ENCODE measurements around the gene GSN.

The GSN gene

DNA sequence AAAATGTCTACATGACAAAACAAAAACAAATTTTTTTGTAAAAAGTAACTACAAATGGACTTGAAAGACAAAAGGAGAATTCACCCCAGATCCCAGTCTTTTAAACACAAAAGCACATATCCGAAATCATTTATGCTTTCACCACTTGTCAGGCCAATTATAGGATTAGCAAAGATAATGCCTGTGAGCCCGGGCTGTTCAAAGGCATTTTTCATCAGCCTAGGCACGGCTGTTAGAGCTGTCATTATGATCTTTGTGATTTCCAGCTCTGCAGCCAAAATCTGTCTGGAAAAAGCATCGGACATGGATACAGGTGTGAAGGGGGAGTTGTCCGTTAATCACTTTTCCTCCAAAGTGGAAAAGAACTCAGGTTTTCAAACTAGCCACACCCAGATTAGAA, 42.7 kb upstream of the GSN start:
- H3K4me3 ChIP-seq (ENCODE audit: low read depth, low read length) = no peak overlapping the region
- TF ChIP-seq, protein P1, sequence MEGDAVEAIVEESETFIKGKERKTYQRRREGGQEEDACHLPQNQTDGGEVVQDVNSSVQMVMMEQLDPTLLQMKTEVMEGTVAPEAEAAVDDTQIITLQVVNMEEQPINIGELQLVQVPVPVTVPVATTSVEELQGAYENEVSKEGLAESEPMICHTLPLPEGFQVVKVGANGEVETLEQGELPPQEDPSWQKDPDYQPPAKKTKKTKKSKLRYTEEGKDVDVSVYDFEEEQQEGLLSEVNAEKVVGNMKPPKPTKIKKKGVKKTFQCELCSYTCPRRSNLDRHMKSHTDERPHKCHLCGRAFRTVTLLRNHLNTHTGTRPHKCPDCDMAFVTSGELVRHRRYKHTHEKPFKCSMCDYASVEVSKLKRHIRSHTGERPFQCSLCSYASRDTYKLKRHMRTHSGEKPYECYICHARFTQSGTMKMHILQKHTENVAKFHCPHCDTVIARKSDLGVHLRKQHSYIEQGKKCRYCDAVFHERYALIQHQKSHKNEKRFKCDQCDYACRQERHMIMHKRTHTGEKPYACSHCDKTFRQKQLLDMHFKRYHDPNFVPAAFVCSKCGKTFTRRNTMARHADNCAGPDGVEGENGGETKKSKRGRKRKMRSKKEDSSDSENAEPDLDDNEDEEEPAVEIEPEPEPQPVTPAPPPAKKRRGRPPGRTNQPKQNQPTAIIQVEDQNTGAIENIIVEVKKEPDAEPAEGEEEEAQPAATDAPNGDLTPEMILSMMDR (IDR thresholded peaks at IDR 0.05; ENCODE audit: borderline replicate concordance, insufficient read depth, low read depth, low read length) = no peak

DNA sequence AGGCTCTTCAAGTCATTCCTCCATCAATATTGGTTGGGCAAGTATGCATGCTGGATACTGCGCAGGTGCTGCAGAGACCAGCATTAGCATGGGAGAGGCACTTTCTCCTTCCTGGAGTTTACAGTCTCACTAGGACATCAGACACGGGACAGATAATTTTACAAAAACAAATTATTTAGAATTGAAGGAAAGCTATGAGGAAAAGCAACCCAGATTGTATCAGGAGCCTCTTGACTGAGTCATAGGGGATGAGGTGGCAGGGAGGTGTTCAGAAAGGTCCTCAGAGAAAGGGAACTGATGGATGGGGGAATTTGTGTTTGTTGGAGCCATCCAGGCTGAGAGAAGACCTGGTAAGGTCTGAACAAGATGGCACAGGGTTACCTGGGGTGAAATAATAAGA, 41.8 kb upstream of the GSN start:
- TF ChIP-seq, protein P1 (IDR thresholded peaks at IDR 0.05; ENCODE audit: borderline replicate concordance, insufficient read depth, low read depth, low read length) = no peak
- H3K4me3 ChIP-seq (ENCODE audit: low read depth, low read length) = no peak overlapping the region

DNA sequence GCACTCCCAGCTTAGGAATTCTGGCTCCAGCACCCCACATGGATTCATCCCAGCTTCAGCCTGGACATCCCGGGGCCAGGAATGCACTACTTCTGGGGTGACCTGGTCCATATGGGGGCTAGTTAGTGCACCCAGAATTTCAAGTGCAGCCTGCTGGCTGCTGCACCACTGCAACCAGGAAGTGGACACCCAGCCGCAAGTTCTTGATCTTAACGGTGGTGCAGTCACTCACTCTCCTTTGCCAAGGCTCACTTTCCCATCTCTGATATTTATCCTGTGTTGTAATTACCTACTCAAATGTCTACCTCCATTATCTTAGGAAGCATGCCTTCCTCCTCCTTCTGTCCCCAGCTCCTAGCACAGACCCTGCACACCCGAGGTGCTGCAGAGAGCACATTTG, 40.1 kb upstream of the GSN start:
- TF ChIP-seq, protein P1 (IDR thresholded peaks at IDR 0.05; ENCODE audit: borderline replicate concordance, insufficient read depth, low read depth, low read length) = no peak
- no peak overlapping the region for H3K4me3 ChIP-seq (ENCODE audit: low read depth, low read length)

DNA sequence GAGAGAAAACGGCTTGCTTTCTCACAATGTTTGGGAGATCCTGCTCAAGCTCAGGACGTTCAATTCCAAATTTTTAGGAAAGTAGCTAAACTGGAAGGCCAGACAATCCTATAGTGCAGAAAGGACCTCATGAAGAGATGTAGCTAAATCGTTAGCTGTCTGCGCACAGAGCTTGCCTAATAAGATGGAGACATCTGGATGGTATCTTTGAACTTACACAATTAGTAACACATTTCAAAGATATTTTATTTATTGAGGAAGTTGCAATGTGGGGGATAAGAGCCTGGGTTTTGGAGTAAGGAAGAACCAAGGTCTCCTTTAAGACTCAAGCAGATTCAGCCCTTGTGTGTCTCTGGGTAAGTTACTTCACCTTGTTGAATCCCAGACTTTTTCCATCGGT, 37.7 kb upstream of the GSN start:
- TF ChIP-seq, protein P1 (IDR thresholded peaks at IDR 0.05; ENCODE audit: borderline replicate concordance, insufficient read depth, low read depth, low read length) = no peak
- no peak overlapping the region for H3K4me3 ChIP-seq (ENCODE audit: low read depth, low read length)

DNA sequence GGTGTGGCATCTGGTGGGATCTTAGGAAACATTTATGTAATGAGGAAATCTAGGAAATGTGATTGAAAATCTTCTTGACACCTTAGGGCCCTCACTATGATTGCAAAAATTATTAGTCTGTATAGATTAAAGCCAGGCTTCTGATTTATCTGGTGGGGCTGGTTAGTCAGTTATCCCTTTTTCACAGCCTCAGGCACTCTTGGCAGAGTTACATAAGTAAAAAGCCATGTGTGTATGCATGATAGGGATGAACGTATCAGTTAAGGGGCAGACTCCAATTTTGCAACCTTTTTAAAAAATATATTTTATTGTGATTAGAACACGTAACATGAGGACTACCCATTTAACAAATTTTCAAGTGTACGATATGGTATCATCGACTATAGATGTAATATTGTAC, 35.7 kb upstream of the GSN start:
- TF ChIP-seq, protein P1 (IDR thresholded peaks at IDR 0.05; ENCODE audit: borderline replicate concordance, insufficient read depth, low read depth, low read length) = no peak
- no peak overlapping the region for H3K4me3 ChIP-seq (ENCODE audit: low read depth, low read length)

DNA sequence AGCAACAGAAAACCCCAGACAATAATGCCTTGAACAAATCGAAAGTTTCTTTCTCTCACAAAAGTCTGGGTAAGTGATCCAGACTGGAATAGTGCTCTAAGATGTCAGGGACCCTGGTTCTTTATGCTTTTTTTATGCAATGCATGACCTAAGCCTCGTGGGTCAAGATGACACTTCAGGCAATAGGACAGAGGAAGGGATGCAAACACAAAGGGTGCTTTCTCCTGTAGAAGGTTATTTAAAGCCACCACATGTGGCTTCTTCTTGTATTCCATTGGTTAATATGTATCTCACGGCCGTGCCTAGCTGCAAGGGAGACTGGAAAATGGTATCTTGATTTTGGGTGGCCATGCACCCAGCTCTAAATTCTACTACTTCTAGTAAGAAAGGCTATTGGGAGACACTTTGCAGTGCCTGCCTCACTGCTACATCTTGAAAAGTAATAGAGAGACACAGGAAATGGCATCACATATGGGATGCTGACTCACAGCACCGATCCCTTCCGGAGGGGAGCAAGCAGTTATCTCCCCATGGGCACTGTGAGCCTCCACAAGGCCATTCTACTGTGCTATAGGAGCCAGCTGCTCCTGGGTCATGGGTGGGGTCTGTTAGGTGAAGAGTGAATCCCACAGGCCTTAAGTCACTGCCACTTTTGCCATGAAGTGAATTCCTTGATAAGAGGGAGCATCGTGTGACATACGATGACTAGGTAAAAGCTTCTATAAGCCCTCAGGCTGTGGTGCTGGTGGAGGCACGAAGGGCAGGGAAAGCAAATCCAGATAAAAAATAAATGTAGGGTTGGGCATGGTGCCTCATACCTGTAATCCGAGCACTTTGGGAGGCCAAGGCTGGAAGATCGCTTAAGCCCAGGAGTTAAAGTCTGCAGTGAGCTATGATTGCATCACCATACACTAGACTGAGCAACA, 33.8 kb upstream of the GSN start:
- TF ChIP-seq, protein P1 (IDR thresholded peaks at IDR 0.05; ENCODE audit: borderline replicate concordance, insufficient read depth, low read depth, low read length) = no peak
- no peak overlapping the region for H3K4me3 ChIP-seq (ENCODE audit: low read depth, low read length)

DNA sequence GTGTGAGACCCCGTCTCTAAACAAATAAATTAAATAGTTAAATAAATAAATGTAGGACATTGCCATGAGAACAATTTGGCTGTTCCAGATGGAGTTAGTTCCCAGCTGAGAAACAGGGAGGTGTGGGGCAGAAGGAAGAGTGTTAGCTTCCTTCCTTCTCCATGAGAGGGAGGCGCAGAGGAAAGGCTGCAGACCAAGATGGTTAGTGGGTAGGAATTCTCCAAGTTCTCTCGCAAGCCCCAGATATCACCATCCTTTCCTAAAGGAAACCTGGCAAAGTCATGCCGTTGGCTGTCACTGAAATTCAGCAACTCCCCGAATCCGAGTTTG, 33.2 kb upstream of the GSN start:
- TF ChIP-seq, protein P1 (IDR thresholded peaks at IDR 0.05; ENCODE audit: borderline replicate concordance, insufficient read depth, low read depth, low read length) = no peak
- H3K4me3 ChIP-seq (ENCODE audit: low read depth, low read length) = no peak overlapping the region
